PFSK-1 (cell line): ENCODE results near the gene CDC42BPG.

Experiments used
- FOXP2 ChIP-seq: optimal IDR thresholded peaks from 2 replicates; pipeline ENCODE3; 2011; ENCODE audit warnings: borderline replicate concordance, control low read depth, inconsistent platforms; ENCODE audit not compliant: insufficient read depth; ENCODE audit errors: extremely low read length, extremely low read depth
- POLR2AphosphoS5 ChIP-seq: IDR thresholded peaks from 2 replicates; pipeline ENCODE4 v1.6.1; 2012; ENCODE audit warnings: low read depth, mild to moderate bottlenecking, control low read depth, low read length, moderate library complexity
- REST ChIP-seq, 2 experiments: IDR thresholded peaks; 2 replicates each; pipeline versions ENCODE4 v1.6.1 to v1.8.0; 2011 to 2012; ENCODE audit warnings: low read depth in 2 of 2, low read length in 2 of 2, control low read depth in 1 of 2, inconsistent platforms in 1 of 2, mild to moderate bottlenecking in 1 of 2, moderate library complexity in 1 of 2; ENCODE audit not compliant: insufficient read depth in 1 of 2
- SIN3A ChIP-seq: IDR thresholded peaks from 2 replicates; pipeline ENCODE4 v1.6.1; 2012; ENCODE audit warnings: mild to moderate bottlenecking, low read length, moderate library complexity, borderline replicate concordance; ENCODE audit not compliant: insufficient read depth
- TAF1 ChIP-seq: IDR thresholded peaks from 2 replicates; pipeline ENCODE4 v1.6.1; 2012; ENCODE audit warnings: low read length, control low read depth, borderline replicate concordance; ENCODE audit not compliant: insufficient read depth

GRCh38 chr11:64892838-64893193, 48.4 kb upstream of the CDC42BPG start:
- no peak for TF ChIP-seq REST (IDR thresholded peaks at IDR 0.05; ENCODE audit: insufficient read depth in 1 of 2, low read depth in 2 of 2, low read length in 2 of 2)
- TF ChIP-seq POLR2AphosphoS5 = no peak
- no peak for TF ChIP-seq TAF1
- no peak for TF ChIP-seq SIN3A
- TF ChIP-seq FOXP2 = no peak
